HG02642 (cell line): ENCODE measurements around the gene PACSIN1.

ENCODE experiments used
- ATAC-seq: cut with Tn5 transposase; IDR thresholded peaks from one replicate; pipeline ENCODE4 v1.9.1; 2021; ENCODE audit warnings: mild to moderate bottlenecking; ENCODE audit not compliant: unreplicated experiment, poor library complexity

Gene PACSIN1

GRCh38 chr6:34573567-34574183, 107.8 kb downstream of the PACSIN1 start:
- no peak for ATAC-seq

GRCh38 chr6:34574647-34575293, 108.9 kb downstream of the PACSIN1 start:
- no peak for ATAC-seq

GRCh38 chr6:34575326-34575725, 109.5 kb downstream of the PACSIN1 start:
- no peak for ATAC-seq

DNA sequence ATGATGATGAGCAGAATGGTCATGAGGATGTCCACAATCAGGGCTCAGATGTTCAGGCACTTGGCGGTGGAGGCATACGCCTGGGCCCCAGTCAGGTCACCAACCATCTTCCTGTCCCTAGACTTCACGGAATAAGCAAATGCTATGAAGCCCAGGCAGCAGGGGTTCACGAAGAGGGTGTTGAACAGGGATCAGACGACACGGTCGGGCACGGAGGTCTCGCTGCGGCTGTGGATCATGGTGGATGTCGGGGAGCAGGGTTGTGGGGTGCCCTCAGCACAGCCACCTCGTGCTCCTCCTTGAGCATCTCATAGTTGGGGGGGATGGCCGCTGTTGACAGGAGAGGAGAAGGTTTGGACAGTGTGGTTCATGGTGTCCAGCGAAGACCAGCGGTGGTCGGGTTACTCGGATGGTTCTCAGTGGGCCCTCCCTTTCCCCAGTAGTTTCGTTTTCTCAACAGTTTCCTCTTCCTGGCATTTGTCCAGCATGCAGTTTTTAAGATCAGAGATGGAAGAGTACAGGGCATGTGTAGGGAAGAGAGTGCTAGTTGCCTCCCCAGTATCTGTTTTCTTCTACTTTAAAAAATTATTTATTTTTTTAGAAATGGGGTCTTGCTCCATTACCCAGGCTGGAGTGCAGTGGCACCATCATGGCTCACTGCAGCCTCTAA, 110.5 kb downstream of the PACSIN1 start:
- no peak for ATAC-seq

GRCh38 chr6:34578445-34579262, 112.8 kb downstream of the PACSIN1 start:
- ATAC-seq, result no peak

DNA sequence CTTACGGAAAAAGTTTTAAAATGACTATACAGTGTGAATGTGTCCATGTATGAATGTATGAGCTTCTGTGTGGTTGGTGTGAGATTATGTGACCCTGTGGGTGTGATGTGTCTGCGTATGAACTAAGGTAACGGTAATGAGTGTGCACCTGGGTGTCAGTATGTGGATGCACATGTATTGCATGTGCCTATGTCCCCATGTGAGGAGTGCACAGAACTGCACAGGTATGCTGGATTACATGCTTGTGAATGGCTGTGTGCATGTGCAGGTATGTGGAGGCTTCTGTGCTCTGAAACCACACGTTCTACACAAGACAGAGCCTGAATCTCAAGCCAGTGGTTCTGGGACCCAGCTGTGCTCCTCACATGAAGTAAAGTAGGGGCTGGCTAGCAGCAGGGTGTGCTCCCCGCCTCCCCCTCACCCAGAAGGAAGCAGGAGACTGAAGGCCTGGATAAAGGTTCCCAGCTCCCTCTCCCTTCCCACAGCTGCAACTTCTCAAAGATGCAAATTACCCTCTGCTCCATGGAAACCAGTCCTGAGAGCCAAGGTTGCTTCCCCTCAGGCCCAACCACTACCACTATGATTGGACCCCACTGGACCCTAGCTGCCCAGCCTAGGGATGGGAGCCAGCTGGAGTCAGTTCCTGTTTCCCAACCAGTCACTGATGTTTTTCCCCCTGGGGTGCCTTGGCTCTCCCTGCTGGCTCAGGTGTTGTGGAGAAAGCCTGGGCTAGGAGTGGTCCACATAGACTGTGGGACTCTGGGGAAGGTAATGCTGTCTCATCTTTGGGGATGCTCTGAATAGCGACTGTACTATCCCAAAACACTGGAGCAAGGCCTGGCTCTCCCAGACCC, 115.1 kb downstream of the PACSIN1 start:
- ATAC-seq, result no peak

- no peak for ATAC-seq
These were observed 115.7 kb downstream of the PACSIN1 start for GRCh38 chr6:34581561-34581920.

DNA sequence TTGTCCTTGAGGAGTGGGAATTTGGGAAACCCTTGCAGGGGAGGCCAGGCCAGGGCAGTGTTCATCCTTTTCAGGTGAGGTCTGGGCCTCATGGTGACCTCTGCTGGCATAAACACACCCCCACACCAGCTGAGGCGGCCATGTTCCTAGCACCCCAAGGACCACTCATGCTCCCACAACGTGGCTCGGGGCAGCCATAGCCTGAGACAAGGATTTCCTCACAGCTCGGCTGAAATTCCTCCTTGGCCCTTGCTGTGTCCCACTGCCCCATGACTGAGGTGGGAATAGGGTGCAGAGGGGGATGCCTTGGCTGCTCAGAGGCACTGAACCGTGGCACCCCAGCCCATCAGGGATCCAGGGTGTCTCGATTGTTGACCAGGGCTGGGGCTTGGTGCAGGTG, 117.6 kb downstream of the PACSIN1 start:
- ATAC-seq, result no peak

- ATAC-seq, result no peak
These were observed 118.2 kb downstream of the PACSIN1 start for GRCh38 chr6:34583861-34584604.

DNA sequence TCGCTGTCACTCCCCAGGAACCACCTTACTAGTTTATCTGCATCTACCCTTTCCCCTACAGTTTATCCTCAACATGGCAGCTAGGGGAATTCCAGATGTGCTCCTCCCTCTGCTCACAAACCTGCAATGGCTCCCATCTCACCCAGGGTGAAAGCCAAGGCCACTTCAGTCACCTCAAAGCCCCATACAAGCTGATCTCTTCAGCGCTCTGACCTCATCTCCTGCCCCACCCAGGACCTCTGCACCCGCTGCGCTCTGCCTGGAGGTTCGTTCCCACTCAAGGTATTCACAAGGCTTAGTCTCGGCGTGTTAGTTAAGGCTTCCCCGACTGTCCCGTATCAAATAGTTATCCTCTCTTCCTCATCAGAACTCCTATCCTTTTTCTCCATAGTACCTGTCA, 118.8 kb downstream of the PACSIN1 start:
- no peak for ATAC-seq
